A673 (cell line): ENCODE measurements around the gene EPHA5. TPM values are rescaled to one million over a fixed set of nuclear protein-coding genes. Genes with fewer than 3 reads are reported as not detected.
A peak's percentile ranks its signal among the peaks of the same experiment; 100 is the strongest.

Experiments
- BruUV-seq: library from RNA; stranded (reverse); fragments of 400-500 nt; replicated peaks from 2 replicates; lab custom pipeline; 2021; lab: Mats Ljungman, UMichigan
- CTCF ChIA-PET: fragments of 300-600 bp; sonication (Branson Sonifier 250); formaldehyde crosslinking; loops from one replicate; lab custom pipeline; 2022; ENCODE audit warnings: antibody characterized with exemption; lab: Charles Lee
- POLR2A ChIA-PET: fragments of 300-600 bp; sonication (Branson Sonifier 250); formaldehyde crosslinking; loops from one replicate; lab custom pipeline; 2022; ENCODE audit warnings: antibody characterized with exemption; ENCODE audit not compliant: low non-redundant PET; lab: Charles Lee
- DNase-seq: peaks from one replicate; pipeline ENCODE4 v3.0.0-alpha.2; 2015; ENCODE audit warnings: low spot score
- H3K27ac ChIP-seq: fragments of 200-600 bp; sonication (generic); 2 replicates; pipeline ENCODE4 v1.5.1; 2016; ENCODE audit warnings: mixed run types, low read depth, mild to moderate bottlenecking, mixed read lengths, antibody characterized with exemption, low read length; ENCODE audit not compliant: poor library complexity, severe bottlenecking
- H3K27me3 ChIP-seq: fragments of 200-600 bp; sonication (generic); replicated peaks from 2 replicates; pipeline ENCODE4 v1.6.1; 2017; ENCODE audit warnings: mixed run types, low read depth, mild to moderate bottlenecking, mixed read lengths, antibody characterized with exemption, low read length; ENCODE audit not compliant: insufficient read depth, poor library complexity
- H3K36me3 ChIP-seq: fragments of 200-600 bp; sonication (generic); 2 replicates; pipeline ENCODE4 v1.6.1; 2016; ENCODE audit warnings: mixed run types, mild to moderate bottlenecking, mixed read lengths, antibody characterized with exemption, low read length; ENCODE audit not compliant: insufficient read depth, poor library complexity, severe bottlenecking
- H3K4me1 ChIP-seq: fragments of 200-600 bp; sonication (generic); 2 replicates; pipeline ENCODE4 v1.6.1; 2017; ENCODE audit warnings: mixed run types, mild to moderate bottlenecking, mixed read lengths, antibody characterized with exemption, low read length; ENCODE audit not compliant: insufficient read depth, poor library complexity, severe bottlenecking
- H3K4me3 ChIP-seq: fragments of 200-600 bp; sonication (generic); 2 replicates; pipeline ENCODE4 v1.5.1; 2016; ENCODE audit warnings: low read depth, mixed run types, mild to moderate bottlenecking, mixed read lengths, low read length; ENCODE audit not compliant: poor library complexity, severe bottlenecking
- H3K9me3 ChIP-seq: fragments of 200-600 bp; sonication (generic); 2 replicates; pipeline ENCODE4 v1.6.1; 2016; ENCODE audit warnings: mixed run types, low read depth, mild to moderate bottlenecking, mixed read lengths, antibody characterized with exemption, low read length; ENCODE audit not compliant: poor library complexity, severe bottlenecking
- EZH2 ChIP-seq: fragments of 200-600 bp; sonication (generic); IDR thresholded peaks from 2 replicates; pipeline ENCODE4 v1.6.1; 2017; ENCODE audit warnings: borderline replicate concordance, low read depth, mild to moderate bottlenecking, mixed read lengths, antibody characterized with exemption, low read length; ENCODE audit not compliant: poor library complexity, severe bottlenecking
- intact Hi-C: fragments of 100-400 bp; cut with micrococcal nuclease; formaldehyde crosslinking; loops from one replicate; pipeline ENCODE4 v1.10.0; 2022; ENCODE audit not compliant: unreplicated experiment
- total RNA-seq: library from RNA; stranded (reverse); gene quantifications from 2 replicates; pipeline ENCODE4 v1.2.3, GENCODE V29; 2021
- TF ChIP-seq, protein P1 (sequence below): fragments of 300-800, 200-600 bp; sonication (generic); conservative IDR thresholded peaks from 2 replicates; pipeline ENCODE4 v1.5.1; 2017; ENCODE audit warnings: low read depth, mild to moderate bottlenecking, antibody characterized with exemption, low read length, moderate library complexity, mixed read lengths

Gene EPHA5
- total RNA-seq, 1 experiment from 2014 or later: 6.0 TPM

DNA sequence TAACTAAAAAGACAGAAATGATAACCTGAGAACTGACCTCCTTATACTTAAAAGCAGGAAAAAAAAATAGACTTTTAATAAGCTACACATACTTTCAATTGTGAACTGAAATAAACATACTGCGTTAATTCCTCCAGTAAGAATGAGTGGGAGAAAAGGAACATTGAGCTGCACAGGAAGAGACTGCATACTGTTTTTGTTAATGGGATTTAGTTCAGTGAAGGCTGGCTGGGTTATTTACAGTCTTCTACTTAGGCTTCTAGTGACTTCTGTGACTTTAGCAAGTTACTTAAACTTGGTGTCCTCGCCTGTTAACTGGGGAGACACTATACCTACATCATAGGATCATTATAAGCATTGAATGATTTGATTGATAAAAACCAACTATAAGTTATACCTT lies 213.3 kb downstream of the EPHA5 start:
- Histone ChIP-seq H3K27me3 (no peaks in the 10 kb centered on the region), H3K9me3 (no peaks in the 10 kb centered on the region), H3K36me3 (no peaks in the 10 kb centered on the region), H3K27ac (no peak overlapping the region), H3K4me3 (no peak overlapping the region), H3K4me1 (peaks cover 13% of the 10 kb centered on the region)
- POLR2A ChIA-PET: no interaction called here
- intact Hi-C loops: no loop called here
- no TSS peak for BruUV-seq
- CTCF ChIA-PET: no interaction called here
- TF ChIP-seq, protein P1, sequence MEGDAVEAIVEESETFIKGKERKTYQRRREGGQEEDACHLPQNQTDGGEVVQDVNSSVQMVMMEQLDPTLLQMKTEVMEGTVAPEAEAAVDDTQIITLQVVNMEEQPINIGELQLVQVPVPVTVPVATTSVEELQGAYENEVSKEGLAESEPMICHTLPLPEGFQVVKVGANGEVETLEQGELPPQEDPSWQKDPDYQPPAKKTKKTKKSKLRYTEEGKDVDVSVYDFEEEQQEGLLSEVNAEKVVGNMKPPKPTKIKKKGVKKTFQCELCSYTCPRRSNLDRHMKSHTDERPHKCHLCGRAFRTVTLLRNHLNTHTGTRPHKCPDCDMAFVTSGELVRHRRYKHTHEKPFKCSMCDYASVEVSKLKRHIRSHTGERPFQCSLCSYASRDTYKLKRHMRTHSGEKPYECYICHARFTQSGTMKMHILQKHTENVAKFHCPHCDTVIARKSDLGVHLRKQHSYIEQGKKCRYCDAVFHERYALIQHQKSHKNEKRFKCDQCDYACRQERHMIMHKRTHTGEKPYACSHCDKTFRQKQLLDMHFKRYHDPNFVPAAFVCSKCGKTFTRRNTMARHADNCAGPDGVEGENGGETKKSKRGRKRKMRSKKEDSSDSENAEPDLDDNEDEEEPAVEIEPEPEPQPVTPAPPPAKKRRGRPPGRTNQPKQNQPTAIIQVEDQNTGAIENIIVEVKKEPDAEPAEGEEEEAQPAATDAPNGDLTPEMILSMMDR: no peak
- no peak for TF ChIP-seq EZH2
- peak; percentile 66 for DNase-seq

DNA sequence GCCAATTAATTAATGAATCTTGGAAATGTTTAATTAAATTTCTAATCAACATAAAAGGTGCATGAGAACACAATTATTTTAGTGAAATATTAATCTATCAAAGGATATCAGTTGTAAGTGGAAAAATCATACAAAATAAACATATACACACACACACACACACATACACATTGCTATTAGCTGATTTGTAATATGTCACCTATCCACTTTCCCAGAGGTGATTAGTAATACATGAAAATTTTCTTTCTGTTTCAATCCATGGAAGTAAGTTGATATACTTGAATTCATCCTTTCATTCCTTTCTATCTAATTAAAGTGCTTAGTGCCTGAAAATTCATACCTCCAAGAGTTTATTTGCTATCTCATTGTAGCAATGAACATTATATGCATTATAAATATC lies 213.7 kb downstream of the EPHA5 start:
- intact Hi-C loops: no loop called here
- TF ChIP-seq EZH2: no peak
- TF ChIP-seq, protein P1: no peak
- Histone ChIP-seq H3K4me1 (peaks cover 13% of the 10 kb centered on the region), H3K9me3 (no peaks in the 10 kb centered on the region), H3K36me3 (no peaks in the 10 kb centered on the region), H3K27me3 (no peaks in the 10 kb centered on the region), H3K27ac (no peak overlapping the region), H3K4me3 (no peak overlapping the region)
- ChIA-PET POLR2A (no interaction called here), CTCF (no interaction called here)
- DNase-seq: peak; percentile 1
- BruUV-seq: no TSS peak

DNA sequence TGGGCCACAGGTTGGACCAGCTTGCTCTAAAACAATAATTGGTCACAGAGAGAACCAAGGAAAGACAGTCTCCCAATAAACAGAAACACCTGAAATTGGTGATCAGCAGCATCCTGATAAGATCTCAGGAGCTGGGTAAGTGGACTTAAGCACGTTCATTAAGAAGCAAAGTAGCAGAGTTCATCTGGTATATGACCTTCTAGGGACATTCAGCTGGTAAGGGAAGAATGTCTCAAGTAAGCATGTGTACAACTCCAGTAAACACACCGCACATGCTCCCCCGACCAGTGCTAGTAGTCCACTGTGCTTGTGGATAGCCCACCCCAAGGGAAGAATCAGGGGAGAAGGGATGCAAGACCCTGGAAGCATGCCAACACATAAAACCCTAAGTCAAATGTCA lies 216.9 kb downstream of the EPHA5 start:
- CTCF ChIA-PET: no interaction called here
- POLR2A ChIA-PET: interaction anchor here (0.6 kb wide), 1 partner anchor 212 kb away, joined by 3 read pairs; no protein-coding TSS in a partner anchor
- intact Hi-C loops: no loop called here
- Histone ChIP-seq H3K9me3 (no peaks in the 10 kb centered on the region), H3K4me3 (no peak overlapping the region), H3K36me3 (no peaks in the 10 kb centered on the region), H3K27ac (no peak overlapping the region), H3K4me1 (peaks cover 13% of the 10 kb centered on the region), H3K27me3 (no peaks in the 10 kb centered on the region)
- TF ChIP-seq, protein P1: no peak
- TF ChIP-seq EZH2: no peak
- DNase-seq: no peak
- no TSS peak for BruUV-seq
